Transverse colon (tissue), 4 donors: ENCODE measurements around the gene TRMT1.

Experiments used
- CTCF ChIP-seq, 5 experiments: fragments of 200-600 bp in 3 of 5; fragments of 450-650 bp in 2 of 5; sonication (generic) in 3 of 5; IDR thresholded peaks; 1 replicate in 2 of 5; 2 replicates in 3 of 5; pipeline ENCODE4 v1.5.1; 2016 to 2017; ENCODE audit warnings: antibody characterized with exemption in 5 of 5, inconsistent platforms in 3 of 5, mild to moderate bottlenecking in 2 of 5, moderate library complexity in 1 of 5
- POLR2AphosphoS5 ChIP-seq, 3 donors: sonication (generic); formaldehyde crosslinking; IDR thresholded peaks; one replicate each; pipeline ENCODE4 v1.6.1; 2016; ENCODE audit warnings: antibody characterized with exemption in 3 of 3

DNA sequence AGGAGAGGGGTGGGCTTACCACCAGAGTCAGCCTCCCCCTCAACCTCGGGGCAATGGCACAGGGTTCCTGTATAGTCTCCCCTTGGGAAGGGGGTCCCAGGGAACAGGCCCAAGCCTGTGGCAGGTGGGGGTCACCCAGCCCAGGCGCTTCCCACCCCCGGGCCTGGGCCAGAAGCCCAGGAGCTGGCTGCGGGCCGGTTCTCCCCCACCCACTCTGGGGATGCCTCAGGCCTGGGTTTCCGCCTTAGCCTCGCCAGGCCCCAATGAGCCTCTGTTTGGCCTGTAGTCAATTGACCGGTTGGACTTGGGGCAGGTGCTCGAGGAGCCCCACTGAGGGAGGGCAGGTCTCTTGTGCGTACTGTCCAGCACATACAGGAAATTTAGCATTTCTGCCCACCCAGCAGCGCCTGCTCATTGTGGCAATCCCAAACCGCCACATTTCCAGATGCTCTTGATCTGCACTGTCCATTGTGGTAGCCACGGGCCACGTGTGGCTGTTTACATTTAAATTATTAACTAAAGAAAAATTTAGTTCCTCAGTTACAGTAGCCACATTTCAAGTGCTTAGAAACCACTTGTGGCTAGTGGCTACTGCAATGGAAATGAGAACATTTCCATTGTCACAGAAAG lies 23.8 kb downstream of the TRMT1 start:
- TF ChIP-seq CTCF (IDR thresholded peaks at IDR 0.05) = no peak
- TF ChIP-seq POLR2AphosphoS5 (IDR thresholded peaks at IDR 0.05) = no peak
